GM12872 (cell line): Measurements from ENCODE around the gene C8G.

Experiments used
- TF ChIP-seq, protein P1 (sequence below): IDR thresholded peaks from 3 replicates; pipeline ENCODE4 v1.5.1; 2011; ENCODE audit warnings: low read depth, mild to moderate bottlenecking, low read length, moderate library complexity; ENCODE audit not compliant: insufficient read depth

Gene C8G

DNA sequence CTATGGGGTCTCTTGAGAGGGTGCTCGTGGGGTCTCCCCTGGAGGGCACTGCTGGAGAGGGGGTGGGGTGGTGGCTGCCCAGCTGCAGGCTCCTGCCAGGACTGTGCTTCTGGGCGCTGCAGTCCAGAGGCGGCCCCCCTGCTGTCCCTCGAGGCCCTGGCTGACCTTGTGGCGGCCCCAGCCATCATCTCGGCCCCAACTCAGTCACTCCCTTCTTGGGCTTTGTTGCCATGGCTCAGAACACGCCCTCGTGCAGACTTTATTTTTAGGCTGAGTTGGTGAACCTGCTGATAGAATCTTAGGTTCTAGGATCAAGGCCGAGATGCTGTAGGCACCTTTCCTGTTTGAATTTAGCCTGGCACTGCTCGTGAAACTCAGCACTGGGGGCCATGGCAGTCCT is 23.3 kb upstream of the C8G start:
- TF ChIP-seq, protein P1, sequence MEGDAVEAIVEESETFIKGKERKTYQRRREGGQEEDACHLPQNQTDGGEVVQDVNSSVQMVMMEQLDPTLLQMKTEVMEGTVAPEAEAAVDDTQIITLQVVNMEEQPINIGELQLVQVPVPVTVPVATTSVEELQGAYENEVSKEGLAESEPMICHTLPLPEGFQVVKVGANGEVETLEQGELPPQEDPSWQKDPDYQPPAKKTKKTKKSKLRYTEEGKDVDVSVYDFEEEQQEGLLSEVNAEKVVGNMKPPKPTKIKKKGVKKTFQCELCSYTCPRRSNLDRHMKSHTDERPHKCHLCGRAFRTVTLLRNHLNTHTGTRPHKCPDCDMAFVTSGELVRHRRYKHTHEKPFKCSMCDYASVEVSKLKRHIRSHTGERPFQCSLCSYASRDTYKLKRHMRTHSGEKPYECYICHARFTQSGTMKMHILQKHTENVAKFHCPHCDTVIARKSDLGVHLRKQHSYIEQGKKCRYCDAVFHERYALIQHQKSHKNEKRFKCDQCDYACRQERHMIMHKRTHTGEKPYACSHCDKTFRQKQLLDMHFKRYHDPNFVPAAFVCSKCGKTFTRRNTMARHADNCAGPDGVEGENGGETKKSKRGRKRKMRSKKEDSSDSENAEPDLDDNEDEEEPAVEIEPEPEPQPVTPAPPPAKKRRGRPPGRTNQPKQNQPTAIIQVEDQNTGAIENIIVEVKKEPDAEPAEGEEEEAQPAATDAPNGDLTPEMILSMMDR = no peak

DNA sequence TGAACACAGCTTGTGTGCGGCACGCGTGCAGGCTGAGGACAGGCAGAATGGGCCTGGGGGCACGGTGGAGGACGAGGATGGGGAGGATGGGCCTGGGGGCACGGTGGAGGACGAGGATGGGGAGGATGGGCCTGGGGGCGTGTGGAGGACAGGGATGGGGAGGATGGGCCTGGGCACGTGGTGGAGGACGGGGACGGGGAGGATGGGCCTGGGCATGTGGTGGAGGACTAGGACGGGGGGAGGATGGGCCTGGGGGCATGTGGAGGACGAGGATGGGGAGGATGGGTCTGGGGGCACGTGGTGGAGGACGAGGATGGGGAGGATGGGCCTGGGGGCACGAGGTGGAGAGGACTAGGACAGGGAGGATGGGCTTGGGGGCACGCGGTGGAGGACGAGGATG is 22.5 kb upstream of the C8G start:
- TF ChIP-seq, protein P1 = no peak

DNA sequence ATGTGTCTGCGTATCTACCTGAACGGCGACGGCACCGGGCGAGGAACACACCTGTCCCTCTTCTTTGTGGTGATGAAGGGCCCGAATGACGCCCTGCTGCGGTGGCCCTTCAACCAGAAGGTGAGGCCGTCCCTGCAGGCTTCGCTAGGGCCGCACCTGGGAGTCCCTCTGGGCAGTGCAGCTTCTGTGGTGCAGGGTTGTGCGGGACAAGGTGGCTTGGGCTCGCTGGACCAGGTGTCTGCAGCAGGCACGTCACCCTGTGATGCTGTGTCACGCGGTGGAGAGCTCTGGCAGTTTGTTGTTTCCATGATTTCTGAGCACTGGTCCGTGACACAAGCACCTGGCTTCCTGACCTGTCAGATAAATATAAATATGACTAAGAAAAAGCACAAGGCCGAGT is 21.2 kb upstream of the C8G start:
- TF ChIP-seq, protein P1 = no peak

DNA sequence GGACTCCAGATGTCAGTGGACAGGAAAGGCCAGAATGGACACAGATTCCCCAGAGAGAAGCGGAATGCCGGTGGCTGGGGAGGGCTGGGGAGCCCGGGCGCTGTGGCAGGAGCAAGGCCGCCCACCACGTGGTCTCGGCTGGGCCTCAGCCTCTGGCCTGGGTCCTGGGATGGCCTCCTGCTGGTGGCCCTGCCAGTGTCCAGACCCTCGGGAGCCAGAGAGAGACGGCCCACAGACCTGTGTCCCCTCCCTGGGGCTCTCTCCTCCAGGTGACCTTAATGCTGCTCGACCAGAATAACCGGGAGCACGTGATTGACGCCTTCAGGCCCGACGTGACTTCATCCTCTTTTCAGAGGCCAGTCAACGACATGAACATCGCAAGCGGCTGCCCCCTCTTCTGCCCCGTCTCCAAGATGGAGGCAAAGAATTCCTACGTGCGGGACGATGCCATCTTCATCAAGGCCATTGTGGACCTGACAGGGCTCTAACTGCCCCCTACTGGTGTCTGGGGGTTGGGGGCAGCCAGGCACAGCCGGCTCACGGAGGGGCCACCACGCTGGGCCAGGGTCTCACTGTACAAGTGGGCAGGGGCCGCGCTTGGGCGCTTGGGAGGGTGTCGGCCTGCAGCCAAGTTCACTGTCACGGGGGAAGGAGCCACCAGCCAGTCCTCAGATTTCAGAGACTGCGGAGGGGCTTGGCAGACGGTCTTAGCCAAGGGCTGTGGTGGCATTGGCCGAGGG is 19.5 kb upstream of the C8G start:
- TF ChIP-seq, protein P1 = no peak

DNA sequence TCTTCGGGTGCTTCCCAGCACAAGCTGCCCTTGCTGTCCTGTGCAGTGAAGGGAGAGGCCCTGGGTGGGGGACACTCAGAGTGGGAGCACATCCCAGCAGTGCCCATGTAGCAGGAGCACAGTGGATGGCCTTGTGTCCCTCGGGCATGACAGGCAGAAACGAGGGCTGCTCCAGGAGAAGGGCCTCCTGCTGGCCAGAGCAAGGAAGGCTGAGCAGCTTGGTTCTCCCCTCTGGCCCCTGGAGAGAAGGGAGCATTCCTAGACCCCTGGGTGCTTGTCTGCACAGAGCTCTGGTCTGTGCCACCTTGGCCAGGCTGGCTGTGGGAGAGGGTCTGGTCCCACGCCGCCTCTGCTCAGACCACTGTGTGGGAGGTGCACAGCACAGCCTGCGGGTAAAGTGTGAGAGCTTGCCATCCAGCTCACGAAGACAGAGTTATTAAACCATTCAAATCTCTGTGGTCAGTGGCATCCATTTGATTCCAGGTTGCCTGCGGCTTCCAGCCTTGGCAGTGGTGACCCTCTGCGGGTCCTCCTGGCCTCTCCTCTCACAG is 18.8 kb upstream of the C8G start:
- TF ChIP-seq, protein P1 = 0 out of 3 replicates have a peak, but pooled peaks have one; percentile 27

DNA sequence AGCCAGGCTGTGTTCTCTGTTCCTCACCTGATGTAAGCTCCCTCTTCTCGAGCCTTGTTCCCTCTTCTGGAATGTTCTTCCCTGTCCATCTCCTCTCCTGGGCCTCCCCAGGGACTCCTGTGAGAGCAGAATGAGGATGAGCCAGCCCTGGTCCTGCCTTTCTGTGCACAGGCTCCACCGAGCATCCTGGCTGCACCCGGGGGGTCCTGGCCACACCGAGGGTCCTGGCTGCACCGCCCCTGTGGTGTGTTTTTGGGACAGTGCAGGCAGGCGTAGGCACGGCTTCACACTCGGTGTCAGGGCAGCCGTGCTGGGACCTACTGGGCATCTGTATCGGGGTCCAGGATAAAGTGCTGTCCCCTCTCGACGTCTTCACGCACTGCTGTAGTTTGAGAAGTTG is 18.3 kb upstream of the C8G start:
- TF ChIP-seq, protein P1 = no peak

DNA sequence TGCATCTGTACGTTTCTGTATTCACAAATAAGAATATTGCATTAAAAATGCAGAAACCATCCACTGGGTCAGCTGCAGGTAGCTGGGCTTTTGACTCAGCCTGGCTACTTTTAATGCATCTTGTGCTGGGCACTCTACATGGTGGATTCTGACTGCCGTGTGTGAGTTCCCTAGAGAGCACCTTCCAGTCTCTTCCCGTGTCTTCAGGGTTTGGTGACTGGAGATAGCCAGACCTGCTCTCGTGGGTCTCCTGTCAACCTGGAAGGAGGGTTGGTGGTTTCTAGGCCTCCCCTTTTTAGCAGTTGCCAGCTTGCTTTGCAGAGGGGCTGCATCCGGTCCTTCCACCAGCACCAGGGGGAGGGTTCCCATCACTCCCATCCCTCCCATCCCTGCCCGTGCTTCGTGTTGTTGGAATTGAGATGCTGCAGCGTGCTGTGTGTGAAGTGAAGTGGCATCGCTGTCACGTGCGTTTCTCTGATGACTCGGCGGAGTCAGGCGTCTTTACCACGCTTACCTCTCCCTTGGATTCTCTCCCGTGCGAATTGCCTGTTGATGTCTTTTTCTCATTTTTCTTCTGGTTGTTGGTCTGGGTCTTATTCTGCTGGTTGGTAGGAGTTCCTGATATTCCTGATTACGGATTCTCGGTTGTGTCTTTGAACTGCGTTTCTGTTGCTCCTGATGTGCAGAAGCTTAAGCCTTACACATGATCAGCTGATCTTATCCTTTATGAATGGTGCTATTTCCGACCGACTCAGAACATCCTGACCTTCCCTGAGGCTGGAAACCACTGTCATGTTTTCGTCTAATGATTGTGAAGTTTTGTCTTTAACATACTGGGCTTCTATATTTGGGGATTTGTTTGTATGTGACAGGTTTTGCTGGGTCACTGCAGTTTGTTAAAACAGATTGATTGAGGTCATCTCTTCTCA is 17.4 kb upstream of the C8G start:
- TF ChIP-seq, protein P1 = no peak
